COR-L47 (cell line): ENCODE measurements around the gene SCNM1.
A peak's percentile ranks its signal among the peaks of the same experiment; 100 is the strongest.
"Not testable (repeated sequence)": the region's sequence is repeated elsewhere in the genome, so short reads cannot be mapped to it uniquely, and the experiment has no call there.

Experiments used
- DNase-seq: peaks from one replicate; lab custom pipeline; 2025; lab: John Stamatoyannopoulos, UW

Gene SCNM1

DNA sequence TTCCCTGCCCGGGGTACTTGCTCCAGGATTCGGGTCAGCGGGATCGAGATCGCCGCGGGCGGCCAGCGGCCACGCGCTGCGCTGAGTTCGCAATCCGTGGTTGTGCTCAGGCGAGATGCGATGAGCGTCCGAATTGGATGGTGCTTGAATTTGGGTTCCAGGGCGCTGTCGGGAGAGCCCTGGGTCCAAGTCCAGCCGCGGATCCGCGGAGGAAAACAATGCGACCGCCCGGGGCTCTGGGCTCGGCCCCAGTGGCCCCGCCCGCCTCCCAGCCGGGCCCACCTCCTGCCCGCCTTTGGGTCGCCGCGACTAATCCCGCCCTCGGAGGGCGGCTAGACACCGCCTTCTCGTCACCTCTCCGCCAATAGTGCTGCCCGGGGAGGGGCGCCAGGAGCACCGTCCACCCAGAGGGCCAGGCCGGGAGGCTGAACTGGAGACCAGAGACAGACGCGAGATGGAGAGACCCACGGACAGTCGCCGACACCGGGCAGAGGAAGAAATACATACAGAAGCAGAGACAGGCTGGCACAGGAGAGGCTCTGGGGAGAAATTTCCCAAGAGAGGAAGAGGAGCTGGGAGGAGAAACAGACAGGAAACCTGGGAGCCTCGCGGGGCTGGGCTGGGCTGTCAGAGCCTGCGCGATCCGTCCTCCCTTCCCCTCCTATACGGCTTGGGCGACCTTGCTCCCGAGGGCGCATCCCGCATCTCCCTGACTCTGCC is 19.4 kb upstream of the SCNM1 start, which contains the start of gene SEMA6C:
SEMA6C (minus strand) TSS at position 220 of the 720 bp plus-strand sequence. CDS start 4,010 bp downstream, outside the sequence.
- DNase-seq: peak; percentile 86

DNA sequence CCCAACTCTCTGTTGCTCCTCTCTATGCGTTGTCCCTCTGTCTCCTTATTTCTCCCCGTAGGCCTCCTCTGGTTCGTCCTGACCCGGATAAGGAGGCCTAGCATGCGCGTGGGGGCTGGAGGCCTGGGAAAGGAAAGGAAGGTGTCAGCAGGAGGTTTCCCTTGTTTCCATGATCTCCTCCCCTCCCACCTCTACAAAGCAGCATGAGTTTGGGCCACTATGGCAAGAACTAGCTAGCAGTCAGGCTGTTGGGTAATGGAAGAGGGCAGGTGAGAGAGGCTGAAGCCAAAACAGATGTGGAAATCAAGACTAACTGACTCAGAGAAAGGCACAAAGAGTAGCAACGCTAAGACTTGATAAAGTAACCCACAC is 18.8 kb upstream of the SCNM1 start:
- DNase-seq: no peak

- no peak for DNase-seq
These were observed 18.3 kb upstream of the SCNM1 start for GRCh38 chr1:151147665-151148064.

DNA sequence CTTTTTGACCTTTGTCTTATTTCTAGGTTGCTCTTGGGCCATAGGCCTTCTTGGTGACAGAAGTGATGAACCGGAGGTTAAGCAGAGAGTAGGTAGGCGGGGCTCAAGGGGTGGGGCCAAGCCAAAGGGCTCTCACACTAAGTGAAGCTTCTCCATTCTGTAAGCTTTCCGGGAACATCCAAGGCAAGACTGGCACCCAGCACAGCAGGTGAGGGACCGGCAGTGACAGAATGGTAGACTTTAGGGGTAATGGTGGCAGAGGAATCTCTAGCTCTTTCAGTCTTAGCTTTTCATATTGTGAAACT is 9.5 kb upstream of the SCNM1 start, which contains the start of gene TNFAIP8L2:
TNFAIP8L2 (plus strand) TSS at position 135 of the 305 bp plus-strand sequence. CDS start 2,049 bp downstream, outside the sequence.
- DNase-seq: no peak

DNA sequence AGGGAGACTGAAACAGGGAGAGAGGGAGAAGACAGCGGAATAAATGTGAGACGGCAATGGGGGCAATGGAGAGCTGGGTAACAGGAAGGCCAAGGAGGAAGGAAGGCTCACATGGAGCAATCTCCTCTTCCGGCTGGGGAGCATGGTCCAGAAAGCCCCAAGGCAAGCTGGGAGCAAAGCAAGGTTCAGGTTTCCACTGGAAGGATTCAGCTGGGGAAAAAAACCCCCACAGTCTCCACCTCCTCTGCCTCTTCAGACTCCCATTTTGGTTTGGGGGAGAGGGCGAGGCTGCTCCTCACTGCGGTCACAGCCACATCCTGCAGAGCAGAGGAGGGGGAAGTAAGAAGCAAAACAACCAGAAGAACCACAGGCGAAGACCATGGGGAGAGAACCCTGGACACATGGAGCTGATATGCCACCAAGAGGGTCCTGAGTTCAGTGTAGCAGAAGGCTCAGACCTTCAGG is 8.8 kb upstream of the SCNM1 start:
- no peak for DNase-seq

GRCh38 chr1:151158326-151158725 is 7.6 kb upstream of the SCNM1 start:
- DNase-seq: no peak

- no peak for DNase-seq
These were observed 7.1 kb upstream of the SCNM1 start for GRCh38 chr1:151158751-151159251.

GRCh38 chr1:151159373-151159772 is 6.6 kb upstream of the SCNM1 start:
- DNase-seq: no peak

DNA sequence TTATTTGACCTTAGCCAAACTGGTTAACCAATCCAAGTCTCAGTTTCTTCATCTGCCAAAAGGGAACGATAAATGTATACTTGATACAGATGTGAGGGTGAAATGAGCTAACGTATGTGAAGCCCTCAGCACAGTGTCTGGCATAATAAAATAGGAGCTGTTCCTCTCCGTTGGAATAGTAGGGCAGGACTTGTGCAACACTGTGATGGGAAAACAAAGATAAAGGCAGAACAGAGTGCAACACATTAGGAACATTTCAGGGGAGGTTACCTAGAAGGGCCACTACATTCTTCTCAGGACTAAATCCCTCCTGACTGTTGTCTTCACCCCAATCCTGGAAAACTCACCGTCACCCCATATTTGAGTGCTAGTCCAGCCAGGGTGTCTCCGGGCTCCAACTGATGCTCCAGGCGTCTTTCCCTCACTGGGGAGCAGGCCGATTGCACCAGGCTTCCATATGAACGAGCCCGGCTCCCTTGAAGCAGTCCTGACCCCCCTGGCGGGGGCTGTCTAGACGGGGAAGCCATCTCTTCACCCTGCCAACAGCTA is 1.1 kb upstream of the SCNM1 start:
- DNase-seq: no peak

- DNase-seq: peak; percentile 23
These were observed 635 bp upstream of the SCNM1 start for GRCh38 chr1:151165281-151165737.

DNA sequence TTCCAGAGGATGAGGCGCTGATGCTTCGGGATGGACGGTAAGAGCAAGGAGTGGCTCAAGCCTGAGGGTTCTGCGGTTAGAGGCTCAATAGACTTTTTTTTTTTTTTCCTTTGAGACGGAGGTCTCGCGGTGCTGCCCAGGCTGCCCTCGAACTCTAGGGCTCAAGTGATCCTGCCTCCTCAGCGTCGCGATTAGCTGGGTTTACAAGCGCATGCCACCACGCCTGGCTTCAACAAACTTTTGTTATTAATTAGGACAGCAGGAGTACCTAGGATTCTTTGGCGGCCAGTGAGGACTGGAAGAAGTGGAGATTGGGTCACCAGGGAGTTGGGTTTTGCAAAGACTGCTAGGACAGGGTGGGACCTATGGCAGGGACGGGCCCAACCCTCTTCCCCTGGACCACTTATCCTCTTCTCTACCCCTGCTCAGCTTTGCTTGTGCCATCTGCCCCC is 587 bp downstream of the SCNM1 start:
- DNase-seq: no peak

- DNase-seq: no peak
These were observed 1.2 kb downstream of the SCNM1 start for GRCh38 chr1:151167116-151167515.

GRCh38 chr1:151171190-151171589 is 5.2 kb downstream of the SCNM1 start:
- DNase-seq: no peak

- no peak for DNase-seq
These were observed 9.2 kb downstream of the SCNM1 start for GRCh38 chr1:151175041-151175741.

GRCh38 chr1:151175863-151176262 is 9.9 kb downstream of the SCNM1 start, which contains the start of gene TMOD4:
Gene TMOD4 (minus strand): TSS chr1:151175981. CDS start chr1:151174875, 1,106 bp downstream.
- peak; percentile 2 for DNase-seq

DNA sequence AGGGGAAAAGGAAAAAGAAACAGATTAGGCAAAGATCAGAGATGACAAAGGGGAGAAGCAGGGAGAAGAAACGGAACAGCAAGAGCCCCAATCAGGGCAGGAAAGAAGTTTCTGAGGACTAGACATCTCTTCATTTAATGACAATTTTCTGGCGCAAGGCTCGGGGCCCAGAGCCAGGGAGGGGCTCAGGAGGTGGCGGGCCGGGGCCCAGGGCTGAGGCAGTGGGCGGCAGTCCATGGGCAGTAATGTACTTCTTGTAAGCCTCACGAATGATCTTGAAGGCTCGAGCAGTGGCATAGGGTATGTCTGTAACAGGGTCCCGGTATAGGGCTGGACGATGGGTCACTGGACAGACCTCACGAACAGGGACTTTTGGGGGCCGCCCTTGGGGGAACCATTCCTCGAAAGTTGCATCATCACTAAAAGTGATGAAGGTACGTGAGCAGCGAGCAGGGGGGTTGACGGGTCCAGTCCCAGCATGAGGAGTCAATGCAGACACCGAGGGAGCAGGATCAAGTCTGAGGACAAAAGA is 10.6 kb downstream of the SCNM1 start:
- no peak for DNase-seq

DNA sequence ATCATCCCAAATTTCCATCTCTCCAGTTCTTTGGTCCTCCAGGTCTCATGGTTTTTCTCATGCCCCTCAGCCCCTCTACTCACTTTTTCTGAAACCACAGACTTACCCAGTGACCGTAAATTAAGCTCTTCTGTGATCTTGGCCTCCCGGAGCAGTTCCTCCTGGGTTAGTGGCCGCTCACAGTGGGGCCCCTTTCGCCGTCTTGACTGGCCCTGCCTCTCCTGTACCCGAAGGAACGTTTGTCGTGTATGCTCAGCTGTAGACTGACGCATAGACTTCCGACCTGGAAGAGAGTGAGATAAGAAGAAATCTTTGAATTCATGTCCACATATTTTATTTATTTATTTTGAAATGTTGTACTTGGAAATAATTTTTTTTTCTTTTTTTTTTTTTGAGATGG is 18.3 kb downstream of the SCNM1 start:
- no peak for DNase-seq

DNA sequence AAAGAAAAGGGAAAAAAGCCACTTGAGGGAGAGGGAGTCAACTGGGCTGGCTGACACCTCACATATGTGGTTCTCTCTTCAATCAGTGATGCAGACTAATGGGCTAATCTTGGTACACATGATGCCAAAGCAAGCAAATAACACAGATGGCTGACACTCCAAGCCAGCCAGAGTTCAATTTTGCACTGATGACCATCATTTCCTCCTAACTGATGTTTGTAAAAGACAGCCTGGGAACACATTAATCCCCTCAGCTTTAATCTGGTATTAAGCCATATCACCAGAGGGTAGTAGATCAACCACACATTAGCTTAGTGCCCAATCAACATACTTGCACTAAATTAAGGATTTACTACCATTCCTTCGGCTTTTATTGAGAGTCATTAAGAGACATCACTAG is 21.3 kb downstream of the SCNM1 start:
- no peak for DNase-seq

- not testable (repeated sequence) for DNase-seq
These were observed 22.7 kb downstream of the SCNM1 start for GRCh38 chr1:151188667-151189066.

DNA sequence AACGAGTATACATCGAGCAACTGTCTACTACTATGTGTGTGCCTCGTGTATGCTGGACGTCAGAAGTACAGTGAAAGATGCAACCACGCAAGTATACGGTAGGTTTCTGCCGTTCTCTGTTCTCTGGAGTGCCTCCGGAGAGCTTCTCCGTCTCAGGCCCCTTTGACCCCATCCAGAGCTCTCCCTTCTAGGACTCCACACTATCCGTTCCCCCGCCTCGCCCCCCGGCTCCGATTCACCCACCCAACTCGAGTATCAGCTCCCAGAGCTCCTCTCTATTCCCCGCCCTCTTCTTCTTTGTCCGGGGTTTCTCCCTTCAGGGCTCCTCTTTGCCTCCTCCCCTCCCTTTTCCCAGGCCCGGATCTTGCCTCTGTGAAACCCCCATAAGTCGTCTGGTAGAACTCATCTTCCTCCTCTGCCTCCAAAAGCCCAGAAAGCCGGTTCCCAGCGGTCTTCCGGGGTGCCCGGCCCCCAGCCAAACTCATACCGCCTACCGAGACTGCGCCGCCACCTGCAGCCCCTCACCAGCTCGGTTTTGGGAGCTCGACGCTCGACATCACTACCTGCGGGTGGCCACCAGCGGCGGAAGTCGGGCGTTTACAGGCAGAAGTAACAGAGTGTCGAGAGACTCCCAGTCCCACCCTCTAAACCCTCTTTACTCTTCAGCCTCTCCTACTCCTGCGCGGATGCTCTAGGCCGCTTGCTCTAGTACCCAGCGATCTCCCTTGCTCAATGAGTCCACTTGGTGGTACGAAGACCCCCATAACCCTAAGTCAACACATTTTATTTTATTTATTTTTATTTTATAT is 23.9 kb downstream of the SCNM1 start, which contains the start of gene VPS72:
VPS72 (minus strand) TSS at position 561 of the 809 bp plus-strand sequence; CDS start at position 485, 76 bp downstream.
- DNase-seq: peak; percentile 88

- DNase-seq: no peak
These were observed 26.1 kb downstream of the SCNM1 start for GRCh38 chr1:151192047-151192446.
